RWPE2 (cell line): ENCODE measurements around the gene HERPUD1.

ENCODE experiments used
- ATAC-seq: fragments of 200-7000 bp; cut with Tn5 transposase; 3 replicates; pipeline ENCODE4 v1.9.1; 2021; ENCODE audit warnings: low read depth
- DNase-seq: peaks from one replicate; pipeline ENCODE4 v3.0.0-alpha.2; 2020; ENCODE audit warnings: low spot score
- H3K27ac ChIP-seq: fragments of 450-650 bp; 2 replicates; pipeline ENCODE4 v1.5.1; 2017; ENCODE audit warnings: mild to moderate bottlenecking; ENCODE audit not compliant: poor library complexity, severe bottlenecking
- H3K27me3 ChIP-seq: fragments of 250-450 bp; sonication (Bioruptor Pico); 2 replicates; pipeline ENCODE4 v1.5.1; 2021; ENCODE audit warnings: mild to moderate bottlenecking, moderate library complexity; ENCODE audit not compliant: insufficient read depth, poor library complexity, severe bottlenecking
- H3K36me3 ChIP-seq: fragments of 250-450 bp; sonication (Bioruptor Pico); 2 replicates; pipeline ENCODE4 v1.5.1; 2020; ENCODE audit warnings: low read depth, mild to moderate bottlenecking, moderate library complexity
- H3K4me1 ChIP-seq: fragments of 250-450 bp; sonication (Bioruptor Pico); 2 replicates; pipeline ENCODE4 v1.5.1; 2021; ENCODE audit warnings: mild to moderate bottlenecking, moderate library complexity; ENCODE audit not compliant: insufficient read depth, poor library complexity, severe bottlenecking
- H3K4me3 ChIP-seq: fragments of 250-450 bp; sonication (Bioruptor Pico); 2 replicates; pipeline ENCODE4 v1.5.1; 2021; ENCODE audit warnings: mild to moderate bottlenecking, moderate library complexity; ENCODE audit not compliant: severe bottlenecking
- H3K9me3 ChIP-seq: fragments of 250-450 bp; sonication (Bioruptor Pico); 2 replicates; pipeline ENCODE4 v1.5.1; 2021; ENCODE audit warnings: mild to moderate bottlenecking, moderate library complexity; ENCODE audit not compliant: severe bottlenecking
- TF ChIP-seq, protein P1 (sequence below): fragments of 450-650 bp; IDR thresholded peaks from one replicate; pipeline ENCODE4 v1.5.1; 2017; ENCODE audit warnings: mild to moderate bottlenecking, moderate library complexity; ENCODE audit not compliant: poor library complexity, severe bottlenecking

HERPUD1 gene

DNA sequence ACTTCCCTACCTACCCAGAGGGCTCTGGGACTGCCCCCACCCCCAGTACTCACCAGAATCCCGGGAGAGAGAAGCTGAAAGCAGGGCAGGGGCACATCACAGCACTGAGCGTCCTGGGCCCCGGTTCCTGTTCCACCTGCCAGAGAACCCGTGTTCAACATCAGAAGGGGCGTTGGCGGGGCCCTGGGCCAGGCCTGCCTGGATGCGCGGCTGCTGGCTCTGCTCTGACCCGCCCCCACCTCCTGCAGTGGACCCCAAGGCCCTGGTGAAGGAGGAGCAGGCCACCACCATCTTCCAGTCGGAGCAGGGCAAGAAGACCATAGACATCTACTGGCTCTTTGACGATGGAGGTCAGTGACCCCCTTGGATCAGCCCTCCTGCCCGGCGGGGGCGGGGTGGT is 39.2 kb upstream of the HERPUD1 start:
- H3K4me3 ChIP-seq, result no peak overlapping the region
- no peaks in the 10 kb centered on the region for H3K4me1 ChIP-seq
- no peaks in the 10 kb centered on the region for H3K9me3 ChIP-seq
- DNase-seq (no peak), ATAC-seq (no peak)
- H3K27ac ChIP-seq, result no peak overlapping the region
- H3K27me3 ChIP-seq, result no peaks in the 10 kb centered on the region
- TF ChIP-seq, protein P1, sequence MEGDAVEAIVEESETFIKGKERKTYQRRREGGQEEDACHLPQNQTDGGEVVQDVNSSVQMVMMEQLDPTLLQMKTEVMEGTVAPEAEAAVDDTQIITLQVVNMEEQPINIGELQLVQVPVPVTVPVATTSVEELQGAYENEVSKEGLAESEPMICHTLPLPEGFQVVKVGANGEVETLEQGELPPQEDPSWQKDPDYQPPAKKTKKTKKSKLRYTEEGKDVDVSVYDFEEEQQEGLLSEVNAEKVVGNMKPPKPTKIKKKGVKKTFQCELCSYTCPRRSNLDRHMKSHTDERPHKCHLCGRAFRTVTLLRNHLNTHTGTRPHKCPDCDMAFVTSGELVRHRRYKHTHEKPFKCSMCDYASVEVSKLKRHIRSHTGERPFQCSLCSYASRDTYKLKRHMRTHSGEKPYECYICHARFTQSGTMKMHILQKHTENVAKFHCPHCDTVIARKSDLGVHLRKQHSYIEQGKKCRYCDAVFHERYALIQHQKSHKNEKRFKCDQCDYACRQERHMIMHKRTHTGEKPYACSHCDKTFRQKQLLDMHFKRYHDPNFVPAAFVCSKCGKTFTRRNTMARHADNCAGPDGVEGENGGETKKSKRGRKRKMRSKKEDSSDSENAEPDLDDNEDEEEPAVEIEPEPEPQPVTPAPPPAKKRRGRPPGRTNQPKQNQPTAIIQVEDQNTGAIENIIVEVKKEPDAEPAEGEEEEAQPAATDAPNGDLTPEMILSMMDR, result no peak
- no peaks in the 10 kb centered on the region for H3K36me3 ChIP-seq

DNA sequence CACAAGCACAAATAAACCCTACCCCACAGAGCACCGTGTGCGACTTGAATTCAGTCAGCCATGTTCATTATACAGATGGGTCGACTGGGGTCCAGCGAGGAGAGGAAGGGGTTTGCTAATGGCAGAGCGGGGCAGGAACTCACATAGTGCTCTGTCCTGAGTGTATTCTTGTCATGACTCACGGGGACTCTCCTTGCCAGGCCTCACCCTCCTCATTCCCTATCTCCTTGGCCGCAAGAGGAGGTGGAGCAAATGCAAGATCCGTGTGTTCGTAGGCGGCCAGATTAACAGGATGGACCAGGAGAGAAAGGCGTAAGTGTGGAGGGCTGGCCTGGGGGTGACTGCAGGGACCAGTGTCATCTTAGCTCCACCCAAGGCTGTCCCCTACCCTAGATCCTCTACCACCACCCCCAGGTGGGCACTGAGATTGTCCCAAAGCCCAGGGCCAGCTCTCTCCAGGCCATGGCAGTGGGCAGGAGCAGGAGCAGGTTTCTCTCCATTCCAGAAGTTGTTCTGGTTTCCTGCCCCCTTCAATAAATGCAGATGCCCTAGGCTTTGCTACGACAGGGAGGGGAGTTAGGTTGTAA is 37.5 kb upstream of the HERPUD1 start:
- Histone ChIP-seq H3K36me3 (no peaks in the 10 kb centered on the region), H3K4me1 (no peaks in the 10 kb centered on the region), H3K4me3 (no peak overlapping the region), H3K27ac (no peak overlapping the region), H3K27me3 (no peaks in the 10 kb centered on the region), H3K9me3 (no peaks in the 10 kb centered on the region)
- no peak for ATAC-seq
- DNase-seq, result no peak
- TF ChIP-seq, protein P1, result no peak

DNA sequence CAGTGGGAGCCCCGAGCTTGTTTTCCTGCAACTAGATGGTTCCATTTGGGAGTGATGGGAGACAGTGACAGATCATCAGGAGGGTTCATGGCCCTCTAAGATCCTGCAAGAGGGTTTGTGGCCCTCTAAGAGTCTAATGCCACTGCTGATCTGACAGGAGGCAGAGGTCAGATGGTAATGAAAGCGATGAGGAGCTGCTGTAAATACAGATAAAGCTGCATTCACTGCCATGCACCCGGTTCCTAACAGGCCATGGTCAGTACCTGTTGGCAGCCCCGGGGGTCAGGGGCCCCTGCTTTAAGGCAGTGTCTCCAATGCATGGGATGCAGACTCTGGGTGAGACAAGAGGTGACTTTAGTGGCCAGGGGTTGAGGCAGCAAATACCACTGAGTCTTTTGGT is 36.1 kb upstream of the HERPUD1 start:
- H3K27me3 ChIP-seq, result no peaks in the 10 kb centered on the region

DNA sequence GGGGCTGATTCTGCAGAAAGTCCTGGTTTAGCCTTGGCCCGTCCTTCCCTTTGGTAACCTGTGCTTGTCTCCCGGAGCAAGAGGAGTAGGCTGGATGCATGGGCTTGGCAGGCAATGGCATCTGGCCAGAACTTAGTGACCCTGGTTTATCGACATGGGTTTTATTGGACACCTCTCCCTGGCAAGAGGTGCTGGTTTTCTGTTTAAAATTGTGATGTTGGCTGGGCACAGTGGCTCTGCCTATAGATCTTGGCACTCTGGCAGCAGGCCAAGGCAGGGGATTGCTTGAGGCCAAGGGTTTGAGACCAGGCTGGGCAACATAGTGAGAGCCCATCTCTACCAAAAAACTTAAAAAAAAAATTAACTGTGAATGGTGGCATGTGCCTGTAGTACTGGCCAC is 35.7 kb upstream of the HERPUD1 start:
- Histone ChIP-seq H3K9me3 (no peaks in the 10 kb centered on the region), H3K4me1 (no peaks in the 10 kb centered on the region), H3K4me3 (no peak overlapping the region), H3K27ac (no peak overlapping the region), H3K36me3 (no peaks in the 10 kb centered on the region), H3K27me3 (no peaks in the 10 kb centered on the region)
- no peak for ATAC-seq
- TF ChIP-seq, protein P1, result no peak
- DNase-seq, result no peak

More for the DNA sequence above, 36.1 kb upstream of the HERPUD1 start:
- ATAC-seq (no peak), DNase-seq (no peak)
- Histone ChIP-seq H3K4me1 (no peaks in the 10 kb centered on the region), H3K27ac (no peak overlapping the region), H3K36me3 (no peaks in the 10 kb centered on the region), H3K4me3 (no peak overlapping the region), H3K9me3 (no peaks in the 10 kb centered on the region)
- TF ChIP-seq, protein P1, result no peak

DNA sequence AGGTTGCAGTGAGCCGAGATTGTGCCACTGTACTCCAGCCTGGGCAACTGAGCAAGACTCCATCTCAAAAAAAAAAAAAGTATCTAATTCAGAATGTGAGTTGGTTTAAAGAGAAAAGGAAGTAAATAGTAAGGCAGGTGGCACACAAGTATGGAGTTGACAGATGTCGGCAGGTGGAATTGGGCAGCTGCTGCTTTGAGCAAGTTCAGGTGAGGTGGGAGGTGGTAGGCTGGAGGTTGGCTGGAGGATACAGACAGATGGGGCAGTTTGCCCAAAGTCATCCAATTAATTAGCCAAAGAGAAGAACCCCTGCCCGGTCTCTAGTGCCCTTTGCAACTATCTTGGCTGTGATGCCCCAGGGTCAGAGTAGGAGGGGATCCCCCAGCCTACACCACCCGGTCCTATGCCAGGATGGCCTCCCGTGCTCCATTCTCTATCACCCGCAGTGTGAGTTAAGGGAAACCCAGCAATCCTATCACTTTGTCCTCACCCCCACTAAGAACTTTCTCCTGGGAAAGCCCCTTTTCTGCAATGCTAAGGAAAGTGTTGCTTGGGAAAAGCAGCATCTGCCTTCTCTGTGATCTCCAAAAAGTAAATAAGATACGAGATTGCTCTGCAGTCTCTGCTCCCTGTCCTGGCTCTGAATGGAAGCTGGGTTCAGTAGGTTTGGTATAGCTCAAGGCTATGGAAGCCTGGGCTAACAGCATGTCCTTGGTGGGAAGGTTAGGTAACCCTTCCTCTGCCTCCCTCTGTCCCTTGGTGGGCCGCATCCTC is 34.7 kb upstream of the HERPUD1 start:
- DNase-seq (no peak), ATAC-seq (no peak)
- Histone ChIP-seq H3K9me3 (no peaks in the 10 kb centered on the region), H3K4me3 (no peak overlapping the region), H3K27ac (no peak overlapping the region), H3K4me1 (no peaks in the 10 kb centered on the region), H3K36me3 (no peaks in the 10 kb centered on the region), H3K27me3 (no peaks in the 10 kb centered on the region)
- TF ChIP-seq, protein P1, result no peak
